HEK293 (cell line): Measurements from ENCODE around the gene RACK1.

Experiments
- BCL11B ChIP-seq: fragments of 450-650 bp; formaldehyde crosslinking; IDR thresholded peaks from 2 replicates; pipeline ENCODE4 v1.5.1; 2016; ENCODE audit warnings: low read depth, missing biosample characterization, missing genetic modification characterization
- KLF17 ChIP-seq: fragments of 450-650 bp; formaldehyde crosslinking; IDR thresholded peaks from 2 replicates; pipeline ENCODE4 v1.5.1; 2016; ENCODE audit warnings: missing biosample characterization, missing genetic modification characterization
- MEIS1 ChIP-seq: sonication (generic); formaldehyde crosslinking; IDR thresholded peaks from 2 replicates; pipeline ENCODE4 v1.8.1; 2022; ENCODE audit warnings: missing genetic modification reagents, mild to moderate bottlenecking, borderline replicate concordance
- PBX3 ChIP-seq: sonication (generic); formaldehyde crosslinking; IDR thresholded peaks from 2 replicates; pipeline ENCODE4 v1.8.1; 2022; ENCODE audit warnings: mild to moderate bottlenecking, moderate library complexity, missing genetic modification reagents
- ZBTB21 ChIP-seq: fragments of 450-650 bp; formaldehyde crosslinking; IDR thresholded peaks from 2 replicates; pipeline ENCODE4 v1.5.1; 2017; ENCODE audit warnings: missing biosample characterization, missing genetic modification characterization
- ZEB2 ChIP-seq: fragments of 450-650 bp; formaldehyde crosslinking; IDR thresholded peaks from 2 replicates; pipeline ENCODE4 v1.5.1; 2016; ENCODE audit warnings: missing biosample characterization, missing genetic modification characterization
- ZNF132 ChIP-seq: fragments of 450-650 bp; formaldehyde crosslinking; IDR thresholded peaks from 2 replicates; pipeline ENCODE4 v1.5.1; 2017; ENCODE audit warnings: missing biosample characterization, missing genetic modification characterization, borderline replicate concordance
- ZNF133 ChIP-seq: fragments of 450-650 bp; formaldehyde crosslinking; IDR thresholded peaks from 2 replicates; pipeline ENCODE4 v1.5.1; 2016; ENCODE audit warnings: missing biosample characterization, missing genetic modification characterization
- ZNF174 ChIP-seq: fragments of 450-650 bp; formaldehyde crosslinking; IDR thresholded peaks from 2 replicates; pipeline ENCODE4 v1.5.0; 2017; ENCODE audit warnings: missing biosample characterization, mild to moderate bottlenecking, missing genetic modification characterization
- ZNF18 ChIP-seq: fragments of 450-650 bp; formaldehyde crosslinking; IDR thresholded peaks from 2 replicates; pipeline ENCODE4 v1.5.1; 2016; ENCODE audit warnings: missing biosample characterization, missing genetic modification characterization
- ZNF221 ChIP-seq: fragments of 450-650 bp; formaldehyde crosslinking; IDR thresholded peaks from 2 replicates; pipeline ENCODE4 v1.5.1; 2017; ENCODE audit warnings: missing biosample characterization, missing genetic modification characterization, borderline replicate concordance
- ZNF23 ChIP-seq: fragments of 450-650 bp; formaldehyde crosslinking; IDR thresholded peaks from 2 replicates; pipeline ENCODE4 v1.5.1; 2016; ENCODE audit warnings: missing biosample characterization, missing genetic modification characterization, borderline replicate concordance
- ZNF239 ChIP-seq: fragments of 450-650 bp; formaldehyde crosslinking; IDR thresholded peaks from 2 replicates; pipeline ENCODE4 v1.5.1; 2016; ENCODE audit warnings: missing biosample characterization, missing genetic modification characterization
- ZNF302 ChIP-seq: fragments of 450-650 bp; formaldehyde crosslinking; IDR thresholded peaks from 2 replicates; pipeline ENCODE4 v1.5.1; 2016; ENCODE audit warnings: missing biosample characterization, missing genetic modification characterization, low read depth
- ZNF324 ChIP-seq: fragments of 450-650 bp; formaldehyde crosslinking; IDR thresholded peaks from 2 replicates; pipeline ENCODE4 v1.5.1; 2016; ENCODE audit warnings: missing biosample characterization, missing genetic modification characterization
- ZNF335 ChIP-seq: fragments of 450-650 bp; formaldehyde crosslinking; conservative IDR thresholded peaks from 2 replicates; pipeline ENCODE4 v1.5.1; 2016; ENCODE audit warnings: missing biosample characterization, missing genetic modification characterization
- ZNF416 ChIP-seq: fragments of 450-650 bp; formaldehyde crosslinking; IDR thresholded peaks from 2 replicates; pipeline ENCODE4 v1.5.1; 2016; ENCODE audit warnings: missing biosample characterization, missing genetic modification characterization
- ZNF501 ChIP-seq: fragments of 450-650 bp; formaldehyde crosslinking; IDR thresholded peaks from 2 replicates; pipeline ENCODE4 v1.5.1; 2016; ENCODE audit warnings: missing biosample characterization, missing genetic modification characterization
- ZNF514 ChIP-seq: fragments of 450-650 bp; formaldehyde crosslinking; IDR thresholded peaks from 2 replicates; pipeline ENCODE4 v1.5.1; 2016; ENCODE audit warnings: missing biosample characterization, missing genetic modification characterization
- ZNF548 ChIP-seq: fragments of 450-650 bp; formaldehyde crosslinking; IDR thresholded peaks from 2 replicates; pipeline ENCODE4 v1.5.1; 2016; ENCODE audit warnings: missing biosample characterization, missing genetic modification characterization
- ZNF560 ChIP-seq: fragments of 450-650 bp; formaldehyde crosslinking; IDR thresholded peaks from 2 replicates; pipeline ENCODE4 v1.5.1; 2017; ENCODE audit warnings: missing biosample characterization, missing genetic modification characterization, borderline replicate concordance
- ZNF571 ChIP-seq: fragments of 450-650 bp; formaldehyde crosslinking; IDR thresholded peaks from 2 replicates; pipeline ENCODE4 v1.5.0; 2017; ENCODE audit warnings: missing biosample characterization, missing genetic modification characterization
- ZNF707 ChIP-seq: fragments of 450-650 bp; formaldehyde crosslinking; IDR thresholded peaks from 2 replicates; pipeline ENCODE4 v1.5.1; 2016; ENCODE audit warnings: missing biosample characterization, missing genetic modification characterization
- ZSCAN23 ChIP-seq: fragments of 450-650 bp; formaldehyde crosslinking; IDR thresholded peaks from 2 replicates; pipeline ENCODE4 v1.5.1; 2016; ENCODE audit warnings: missing biosample characterization, missing genetic modification characterization
- TF ChIP-seq, protein P1 (sequence below): fragments of 450-650 bp; formaldehyde crosslinking; IDR thresholded peaks from 2 replicates; pipeline ENCODE4 v1.5.1; 2016; ENCODE audit warnings: missing biosample characterization, missing genetic modification characterization
- TF ChIP-seq, protein P2 (sequence below): fragments of 450-650 bp; formaldehyde crosslinking; IDR thresholded peaks from 2 replicates; pipeline ENCODE4 v1.5.1; 2016; ENCODE audit warnings: missing biosample characterization, missing genetic modification characterization

RACK1 gene

DNA sequence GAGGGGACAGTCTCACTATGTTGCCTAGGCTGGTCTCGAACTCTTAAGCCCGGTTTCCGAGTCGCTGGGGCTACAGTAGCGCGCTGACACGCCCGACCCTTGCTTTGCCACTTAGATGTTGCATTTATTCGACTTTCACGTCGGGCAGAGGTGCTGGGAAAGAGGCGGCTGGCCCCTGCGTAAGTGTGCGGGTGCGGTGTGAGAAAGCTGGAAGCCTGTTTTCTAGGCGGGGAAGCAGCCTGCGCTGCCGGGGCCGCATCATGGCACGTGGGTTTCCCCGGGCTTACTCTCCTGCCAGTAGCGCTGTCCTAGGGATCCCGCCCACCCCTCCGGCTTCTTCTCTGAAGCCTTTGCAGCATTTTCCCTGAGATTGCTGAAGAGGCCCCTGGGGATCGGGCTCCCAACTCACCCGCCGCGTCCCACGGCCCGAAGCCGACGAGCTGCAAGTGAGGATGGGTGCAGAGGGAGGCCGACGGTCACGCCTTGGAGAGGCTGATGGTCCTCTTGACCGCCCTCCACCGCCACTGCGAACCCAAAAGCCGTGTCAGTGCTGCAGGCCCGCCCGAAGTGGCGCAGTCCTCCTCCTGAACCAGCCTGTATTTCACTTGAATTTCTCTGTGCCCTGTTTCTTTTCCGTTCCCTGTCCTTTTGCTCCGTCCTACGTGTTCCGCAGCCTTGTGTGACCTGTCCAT, 26.4 kb downstream of the RACK1 start (continued):
- no peak for TF ChIP-seq ZNF133 (tag by site-specific recombination)
- no peak for TF ChIP-seq ZNF571 (tag by site-specific recombination)
- TF ChIP-seq ZNF221 (tag by site-specific recombination): no peak
- no peak for TF ChIP-seq ZNF174 (tag by site-specific recombination)
- no peak for TF ChIP-seq ZNF302 (tag by site-specific recombination)
- no peak for TF ChIP-seq PBX3 (CRISPR knock-in tag)
- TF ChIP-seq BCL11B (tag by site-specific recombination): no peak
- TF ChIP-seq ZNF548 (tag by site-specific recombination): no peak
- no peak for TF ChIP-seq ZNF560 (tag by site-specific recombination)
- no peak for TF ChIP-seq ZNF239
- no peak for TF ChIP-seq ZNF132
- TF ChIP-seq ZNF23 (tag by site-specific recombination): no peak
- TF ChIP-seq ZSCAN23: no peak
- no peak for TF ChIP-seq MEIS1 (CRISPR knock-in tag)
- TF ChIP-seq KLF17 (tag by site-specific recombination): no peak; the same call in 1 of the 2 replicates
- TF ChIP-seq ZEB2 (tag by site-specific recombination): no peak
- TF ChIP-seq, protein P1, sequence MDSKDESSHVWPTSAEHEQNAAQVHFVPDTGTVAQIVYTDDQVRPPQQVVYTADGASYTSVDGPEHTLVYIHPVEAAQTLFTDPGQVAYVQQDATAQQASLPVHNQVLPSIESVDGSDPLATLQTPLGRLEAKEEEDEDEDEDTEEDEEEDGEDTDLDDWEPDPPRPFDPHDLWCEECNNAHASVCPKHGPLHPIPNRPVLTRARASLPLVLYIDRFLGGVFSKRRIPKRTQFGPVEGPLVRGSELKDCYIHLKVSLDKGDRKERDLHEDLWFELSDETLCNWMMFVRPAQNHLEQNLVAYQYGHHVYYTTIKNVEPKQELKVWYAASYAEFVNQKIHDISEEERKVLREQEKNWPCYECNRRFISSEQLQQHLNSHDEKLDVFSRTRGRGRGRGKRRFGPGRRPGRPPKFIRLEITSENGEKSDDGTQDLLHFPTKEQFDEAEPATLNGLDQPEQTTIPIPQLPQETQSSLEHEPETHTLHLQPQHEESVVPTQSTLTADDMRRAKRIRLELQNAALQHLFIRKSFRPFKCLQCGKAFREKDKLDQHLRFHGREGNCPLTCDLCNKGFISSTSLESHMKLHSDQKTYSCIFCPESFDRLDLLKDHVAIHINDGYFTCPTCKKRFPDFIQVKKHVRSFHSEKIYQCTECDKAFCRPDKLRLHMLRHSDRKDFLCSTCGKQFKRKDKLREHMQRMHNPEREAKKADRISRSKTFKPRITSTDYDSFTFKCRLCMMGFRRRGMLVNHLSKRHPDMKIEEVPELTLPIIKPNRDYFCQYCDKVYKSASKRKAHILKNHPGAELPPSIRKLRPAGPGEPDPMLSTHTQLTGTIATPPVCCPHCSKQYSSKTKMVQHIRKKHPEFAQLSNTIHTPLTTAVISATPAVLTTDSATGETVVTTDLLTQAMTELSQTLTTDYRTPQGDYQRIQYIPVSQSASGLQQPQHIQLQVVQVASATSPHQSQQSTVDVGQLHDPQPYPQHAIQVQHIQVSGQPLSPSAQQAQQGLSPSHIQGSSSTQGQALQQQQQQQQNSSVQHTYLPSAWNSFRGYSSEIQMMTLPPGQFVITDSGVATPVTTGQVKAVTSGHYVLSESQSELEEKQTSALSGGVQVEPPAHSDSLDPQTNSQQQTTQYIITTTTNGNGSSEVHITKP: peak; percentile 46
- TF ChIP-seq ZNF335 (tag by site-specific recombination): peak; percentile 68
- TF ChIP-seq ZBTB21 (tag by site-specific recombination): no peak
- TF ChIP-seq ZNF707: no peak
- no peak for TF ChIP-seq ZNF324 (tag by site-specific recombination)
- TF ChIP-seq ZNF18: no peak
- no peak for TF ChIP-seq ZNF514 (tag by site-specific recombination)
- TF ChIP-seq, protein P2, sequence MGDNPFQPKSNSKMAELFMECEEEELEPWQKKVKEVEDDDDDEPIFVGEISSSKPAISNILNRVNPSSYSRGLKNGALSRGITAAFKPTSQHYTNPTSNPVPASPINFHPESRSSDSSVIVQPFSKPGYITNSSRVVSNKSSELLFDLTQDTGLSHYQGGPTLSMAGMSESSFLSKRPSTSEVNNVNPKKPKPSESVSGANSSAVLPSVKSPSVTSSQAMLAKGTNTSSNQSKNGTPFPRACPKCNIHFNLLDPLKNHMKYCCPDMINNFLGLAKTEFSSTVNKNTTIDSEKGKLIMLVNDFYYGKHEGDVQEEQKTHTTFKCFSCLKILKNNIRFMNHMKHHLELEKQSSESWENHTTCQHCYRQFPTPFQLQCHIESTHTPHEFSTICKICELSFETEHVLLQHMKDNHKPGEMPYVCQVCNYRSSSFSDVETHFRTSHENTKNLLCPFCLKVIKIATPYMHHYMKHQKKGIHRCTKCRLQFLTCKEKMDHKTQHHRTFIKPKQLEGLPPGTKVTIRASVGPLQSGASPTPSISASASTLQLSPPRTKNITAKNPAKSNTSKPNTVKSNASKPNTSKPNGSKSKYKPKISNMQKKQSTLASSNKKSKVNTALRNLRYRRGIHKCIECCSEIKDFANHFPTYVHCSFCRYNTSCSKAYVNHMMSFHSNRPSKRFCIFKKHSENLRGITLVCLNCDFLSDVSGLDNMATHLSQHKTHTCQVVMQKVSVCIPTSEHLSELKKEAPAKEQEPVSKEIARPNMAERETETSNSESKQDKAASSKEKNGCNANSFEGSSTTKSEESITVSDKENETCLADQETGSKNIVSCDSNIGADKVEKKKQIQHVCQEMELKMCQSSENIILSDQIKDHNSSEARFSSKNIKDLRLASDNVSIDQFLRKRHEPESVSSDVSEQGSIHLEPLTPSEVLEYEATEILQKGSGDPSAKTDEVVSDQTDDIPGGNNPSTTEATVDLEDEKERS (tag by site-specific recombination): no peak
- TF ChIP-seq ZNF416 (tag by site-specific recombination): no peak
- no peak; the same call in 1 of the 2 replicates for TF ChIP-seq ZNF501 (tag by site-specific recombination)
